Suppressor macrophage (primary cell): ENCODE results near the gene UXT.

Experiments used
- DNase-seq, 4 experiments: peaks; one replicate each; pipeline ENCODE4 v3.0.0-alpha.2; 2020 to 2022

UXT gene

DNA sequence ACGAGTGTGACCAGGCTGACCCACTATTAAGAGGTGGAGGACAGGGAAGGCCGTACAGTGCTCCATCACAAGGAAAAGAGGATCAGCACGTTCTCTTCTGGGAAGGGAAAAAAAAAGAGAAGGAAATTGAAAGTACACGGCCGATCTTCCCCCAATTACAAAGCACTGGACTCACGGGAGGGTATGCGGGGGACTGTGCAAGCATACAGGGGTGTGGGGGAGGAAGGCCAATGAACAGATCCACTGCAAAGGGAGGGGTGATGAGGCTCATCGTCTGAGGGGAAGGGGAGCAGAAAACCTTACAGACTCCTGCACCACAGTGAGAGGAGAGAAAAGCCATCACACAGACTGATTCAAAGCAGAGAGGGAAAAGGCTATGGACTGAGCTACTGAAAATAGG, 9.7 kb downstream of the UXT start:
- peak in 1 of 4 experiments; percentile 11 for DNase-seq

DNA sequence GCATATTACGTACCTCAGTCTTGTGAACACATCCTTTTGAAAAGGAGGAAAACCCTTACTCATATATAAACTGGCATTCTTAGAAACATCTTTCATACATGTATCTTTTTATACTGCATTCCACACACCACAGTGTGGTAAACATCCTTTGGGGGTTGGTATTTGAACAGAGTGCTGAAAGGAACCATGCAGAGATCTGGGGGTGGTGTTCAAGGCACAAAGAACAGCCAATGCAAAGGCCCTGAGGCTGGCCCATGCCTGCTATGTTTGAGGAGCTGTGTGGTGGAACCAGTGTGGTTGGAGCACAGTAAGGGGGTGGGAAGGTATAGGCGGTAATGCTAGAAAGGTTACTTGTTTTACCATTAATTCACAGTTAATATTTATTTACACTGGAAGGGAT, 10.6 kb downstream of the UXT start:
- no peak for DNase-seq

DNA sequence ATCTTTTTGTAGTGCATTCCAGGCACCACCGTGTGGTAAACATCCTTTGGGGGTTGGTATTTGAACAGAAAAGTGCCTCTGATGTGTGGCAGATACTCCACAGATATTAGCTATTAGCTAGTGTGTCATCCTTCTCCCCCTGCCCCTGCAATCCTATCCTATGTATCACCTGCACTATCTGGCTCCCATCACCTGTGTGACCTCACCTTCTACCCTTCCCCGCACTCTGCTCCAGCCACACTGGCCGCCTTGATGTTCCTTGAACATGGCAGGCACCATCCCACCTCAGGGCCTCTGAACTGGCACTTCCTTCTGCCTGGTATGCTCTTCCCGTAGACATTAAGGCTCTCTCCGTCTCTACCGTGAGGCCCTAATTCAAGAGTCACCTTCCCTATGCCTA, 12.3 kb downstream of the UXT start:
- DNase-seq: no peak

DNA sequence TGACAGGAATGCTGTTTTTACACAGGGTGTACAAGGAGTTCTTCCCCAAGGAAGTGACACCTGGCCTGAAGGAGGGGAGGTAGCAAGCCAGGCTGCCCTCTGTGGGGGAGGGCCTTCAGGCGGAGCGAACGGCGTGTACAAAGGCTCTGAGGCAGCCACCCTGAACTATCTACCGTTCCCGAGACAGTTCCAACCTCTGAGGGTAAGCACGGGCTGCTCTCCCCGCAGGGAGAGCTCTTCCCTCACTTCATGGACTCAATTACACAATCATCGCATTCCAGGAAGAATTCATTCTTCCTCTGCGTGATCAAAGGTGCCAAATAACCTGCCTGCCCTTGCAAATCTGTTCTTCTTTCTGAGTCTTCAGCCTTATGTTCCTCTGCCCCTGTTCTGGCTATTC, 13.4 kb downstream of the UXT start:
- no peak for DNase-seq

DNA sequence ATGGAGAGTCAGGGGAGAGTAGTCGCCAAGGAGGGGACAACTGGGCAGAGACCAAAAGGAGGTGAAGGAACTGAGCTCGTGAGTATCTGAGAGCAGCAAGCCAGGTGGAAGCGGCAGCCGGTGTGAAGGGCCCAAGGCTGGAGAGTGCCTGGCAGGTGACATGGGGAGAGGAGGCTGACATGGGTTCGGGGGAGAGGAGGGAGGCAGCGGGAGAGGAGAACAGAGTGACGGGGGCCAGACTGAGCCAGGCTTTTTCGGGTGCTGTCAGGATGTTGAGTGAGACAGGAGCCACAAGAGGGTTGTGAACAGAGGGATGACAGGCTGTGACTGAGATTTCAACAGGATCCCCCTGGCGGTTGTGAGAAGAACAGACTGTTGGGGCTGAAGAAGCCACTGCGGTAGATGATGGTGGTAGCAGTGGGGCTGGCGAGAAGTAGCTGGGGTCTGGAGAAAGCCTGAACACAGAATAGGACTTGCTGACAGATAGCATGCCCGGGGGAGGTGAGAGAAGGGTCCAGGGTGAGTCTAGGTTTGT, 14.4 kb downstream of the UXT start:
- DNase-seq: peak in 3 of 4 experiments; percentile 21 to 37 (median 23)

DNA sequence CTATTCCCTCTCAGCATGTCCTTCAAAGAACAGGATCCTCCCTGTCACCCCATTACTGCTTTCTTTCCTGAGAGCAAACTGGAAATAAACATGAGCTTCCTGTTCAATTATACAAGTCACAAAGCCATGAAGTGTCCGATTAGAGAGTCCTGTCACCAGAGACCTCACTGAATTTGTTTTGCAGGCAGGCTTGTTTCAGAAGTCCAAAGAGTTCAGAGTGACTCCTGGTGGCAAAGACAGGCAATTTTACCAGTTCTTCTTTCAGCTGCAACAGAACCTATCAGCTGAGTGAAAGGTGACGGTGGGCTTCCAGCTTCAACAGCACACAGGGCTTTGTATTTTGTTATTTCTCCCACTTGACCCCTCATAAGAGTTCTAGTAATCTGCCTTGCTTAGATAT, 15.1 kb downstream of the UXT start:
- peak in 3 of 4 experiments; percentile 41 to 52 (median 43) for DNase-seq

DNA sequence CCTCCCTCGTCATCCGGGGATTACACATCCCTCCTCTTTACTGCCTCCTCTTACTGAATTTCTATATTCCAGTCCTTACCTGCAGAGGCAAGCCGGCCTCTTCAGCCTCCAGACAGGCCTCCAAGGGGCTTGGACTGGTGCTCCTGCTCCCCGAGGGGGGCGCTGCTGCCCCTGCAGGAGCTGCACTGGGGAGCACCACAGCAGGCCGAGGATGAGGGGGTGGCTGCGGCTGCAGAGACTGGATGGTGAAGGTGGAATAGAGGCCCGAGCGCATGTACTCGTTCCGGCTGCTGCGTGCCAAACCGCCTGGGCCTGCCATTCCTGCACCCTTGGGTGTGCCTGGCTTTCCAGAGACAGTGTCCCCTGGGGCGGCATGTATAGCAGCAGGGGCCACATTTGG, 20.2 kb downstream of the UXT start:
- DNase-seq: no peak

DNA sequence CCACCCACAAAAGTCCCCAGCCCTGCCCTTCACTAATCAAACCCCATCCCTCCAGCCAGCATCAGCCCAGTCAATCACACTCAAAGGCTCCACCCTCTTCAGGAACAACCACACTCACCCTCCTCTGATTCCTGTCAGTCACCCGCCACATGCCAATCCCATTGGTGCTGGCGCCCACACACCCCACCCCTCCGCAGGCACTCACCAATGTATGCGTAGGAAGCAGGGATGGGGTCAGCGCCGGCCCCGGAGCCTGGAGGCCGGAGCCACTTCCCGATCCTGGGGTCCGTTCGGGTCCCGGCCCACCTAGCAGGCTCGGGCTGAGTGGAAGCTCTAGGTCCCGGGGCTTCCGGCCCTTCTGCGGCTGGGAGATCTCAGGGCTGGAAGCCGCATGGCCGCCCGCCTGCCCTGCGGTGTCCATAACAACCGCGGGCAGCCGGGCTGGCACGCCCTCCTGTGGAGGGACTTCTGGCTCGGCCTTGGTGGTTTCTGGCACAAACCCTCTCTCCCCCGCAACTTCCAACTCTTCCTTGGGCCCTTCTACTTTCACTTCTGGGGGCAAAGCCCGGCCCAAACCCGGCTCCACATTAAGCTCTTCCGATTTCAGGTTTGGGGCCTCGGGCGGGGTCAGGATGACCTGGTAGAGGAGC, 21.3 kb downstream of the UXT start:
- peak; percentile 56 to 82 (median 73) for DNase-seq

DNA sequence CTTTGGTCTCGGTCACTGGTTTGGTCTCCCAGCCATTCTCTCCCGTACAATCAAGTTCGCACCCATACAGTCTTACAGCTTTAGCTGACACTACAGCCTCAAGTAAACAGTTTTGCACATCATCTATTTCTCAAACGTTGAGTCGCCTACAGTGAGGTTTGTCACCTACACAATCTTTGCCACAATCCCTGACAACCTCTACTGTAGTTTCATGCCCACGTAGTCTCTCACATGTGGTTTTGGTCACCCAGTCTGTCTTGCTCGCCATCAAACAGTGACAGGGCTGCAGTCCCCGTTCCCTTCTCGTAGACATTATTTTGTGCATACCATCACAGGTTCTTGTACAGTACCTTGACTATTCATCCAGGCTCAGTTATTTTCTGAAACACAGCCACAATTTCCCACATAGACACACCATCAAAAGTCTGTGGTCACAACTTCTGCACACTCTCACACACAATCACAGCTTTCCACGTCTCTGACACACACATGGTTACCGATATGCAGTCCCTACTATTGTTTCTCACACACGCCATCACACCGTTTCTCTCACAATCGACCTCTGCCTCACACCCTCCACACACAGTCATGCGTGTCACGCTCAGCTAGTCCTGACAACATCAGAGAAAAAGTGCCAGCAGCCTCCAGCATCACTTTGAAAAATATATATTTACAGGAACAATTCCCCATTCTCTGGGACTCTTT, 24.0 kb downstream of the UXT start:
- DNase-seq: peak in 1 of 4 experiments; percentile 16

DNA sequence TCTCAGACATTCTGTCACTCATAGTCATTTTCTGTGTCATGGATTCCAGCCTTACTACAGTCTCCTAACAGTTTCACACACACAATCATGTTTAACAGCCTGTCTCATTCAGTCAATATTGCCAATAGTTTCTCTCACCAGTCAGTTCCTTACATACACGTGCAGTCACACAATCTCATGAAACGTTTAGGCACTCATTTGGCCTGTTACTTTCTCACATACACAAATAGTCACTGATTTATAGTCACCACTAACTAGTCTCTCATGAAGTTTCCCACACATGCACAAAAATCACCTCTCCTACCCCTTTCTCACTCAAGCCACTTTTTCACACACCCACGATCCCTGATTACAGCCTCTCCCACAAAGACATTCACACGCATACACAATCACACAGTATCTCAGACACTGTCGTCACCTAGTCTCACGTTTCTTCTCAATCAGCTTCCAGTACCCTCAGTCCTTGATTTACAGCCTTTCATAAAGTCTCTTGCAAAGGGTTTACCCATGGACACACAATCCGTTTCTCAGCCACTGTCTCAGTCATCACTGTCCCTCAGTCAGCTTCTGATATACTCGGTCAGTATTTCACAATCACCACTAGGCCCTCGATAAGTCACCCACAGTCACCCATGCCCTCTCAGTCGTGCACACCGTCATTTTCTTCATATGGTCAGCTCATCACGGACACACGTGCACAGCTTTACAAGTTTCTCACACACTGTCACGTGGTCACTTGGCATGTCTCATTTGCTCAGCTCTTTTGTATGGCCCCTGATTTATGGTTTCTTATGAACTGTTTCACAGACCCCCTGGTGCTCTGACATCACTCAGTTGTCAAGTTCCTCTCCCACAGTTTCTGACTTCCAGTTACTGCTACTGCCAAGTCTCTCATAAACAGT, 25.0 kb downstream of the UXT start:
- peak; percentile 61 to 89 (median 72) for DNase-seq

DNA sequence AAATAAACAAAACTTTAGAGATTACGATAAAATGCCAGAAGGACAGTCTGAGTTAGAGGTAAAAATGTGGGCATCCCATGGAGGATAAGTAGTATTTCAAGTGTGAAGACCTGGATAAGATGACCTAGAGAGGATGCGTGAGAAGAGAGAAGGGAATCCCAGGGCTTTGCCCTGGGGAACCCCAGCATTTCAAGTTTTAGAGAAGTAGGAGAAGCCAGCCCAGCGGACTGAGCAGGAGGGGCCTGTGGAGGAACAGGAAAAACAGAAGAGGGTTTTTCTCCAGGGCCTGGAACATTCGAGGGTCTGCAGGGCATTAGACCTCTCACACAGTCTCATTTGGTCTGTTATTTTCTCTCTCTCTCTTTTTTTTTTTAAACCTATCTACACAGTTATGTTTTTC, 26.3 kb downstream of the UXT start:
- peak; percentile 65 to 80 (median 76) for DNase-seq

DNA sequence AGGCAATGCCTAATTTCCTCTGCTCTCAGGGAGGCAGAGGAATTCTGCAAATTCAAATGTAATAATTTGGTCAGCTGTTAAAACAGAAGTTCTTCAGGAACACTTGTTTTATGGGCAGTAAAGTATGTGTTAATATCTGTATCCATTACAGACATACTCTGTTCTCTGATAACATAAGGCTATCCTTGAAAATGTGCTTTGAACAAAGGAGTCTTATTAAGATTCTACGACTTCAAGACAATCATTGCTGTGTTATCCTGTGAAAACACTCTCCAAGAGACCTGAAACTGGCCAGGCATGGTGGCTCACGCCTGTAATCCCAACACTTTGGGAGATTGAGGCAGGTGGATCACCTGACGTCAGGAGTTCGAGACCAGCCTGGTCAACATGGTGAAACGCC, 27.3 kb downstream of the UXT start:
- no peak for DNase-seq

DNA sequence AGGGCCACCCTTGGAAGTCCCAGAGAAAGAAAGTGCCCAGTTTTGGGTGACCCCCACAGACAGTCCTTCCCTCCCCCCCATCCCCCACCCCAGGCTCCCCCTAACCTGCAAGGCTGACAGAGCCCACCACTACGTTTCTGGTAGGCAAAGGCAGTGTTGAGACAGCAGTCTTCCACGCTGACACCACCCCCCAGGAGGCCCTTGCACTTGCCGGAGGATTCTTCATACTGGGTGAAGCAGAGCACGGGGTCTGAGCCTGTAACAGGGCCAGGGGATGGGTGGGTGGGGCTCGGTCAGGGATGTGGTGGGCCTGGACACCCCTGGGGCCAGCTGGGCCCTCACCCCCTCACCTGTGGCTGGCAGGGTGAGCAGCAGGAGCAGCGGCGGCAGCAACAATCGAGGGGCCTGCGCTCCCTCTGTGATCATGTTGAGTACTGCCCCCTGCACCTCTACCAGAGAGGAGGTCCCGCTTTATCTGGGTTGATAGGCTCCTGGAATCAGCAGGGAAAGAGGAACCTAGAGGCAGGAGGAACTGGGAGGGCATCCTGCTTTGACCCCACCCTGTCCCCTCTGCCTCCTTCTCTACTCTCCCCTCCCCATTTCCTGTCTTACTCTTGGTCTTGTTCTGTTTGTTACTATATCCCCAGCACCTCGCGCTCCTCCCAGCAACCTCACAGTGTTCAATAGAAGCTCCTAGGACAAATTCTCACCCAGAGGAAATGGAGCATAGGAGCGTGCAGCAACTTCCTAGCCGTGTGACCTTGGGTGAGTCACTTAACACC, 29.4 kb downstream of the UXT start, which contains the start of gene CFP:
TSS of gene CFP (minus strand) at position 512 of the 782 bp plus-strand sequence. CDS start at position 426, 86 bp downstream.
- peak in 3 of 4 experiments; percentile 29 to 47 (median 30) for DNase-seq

DNA sequence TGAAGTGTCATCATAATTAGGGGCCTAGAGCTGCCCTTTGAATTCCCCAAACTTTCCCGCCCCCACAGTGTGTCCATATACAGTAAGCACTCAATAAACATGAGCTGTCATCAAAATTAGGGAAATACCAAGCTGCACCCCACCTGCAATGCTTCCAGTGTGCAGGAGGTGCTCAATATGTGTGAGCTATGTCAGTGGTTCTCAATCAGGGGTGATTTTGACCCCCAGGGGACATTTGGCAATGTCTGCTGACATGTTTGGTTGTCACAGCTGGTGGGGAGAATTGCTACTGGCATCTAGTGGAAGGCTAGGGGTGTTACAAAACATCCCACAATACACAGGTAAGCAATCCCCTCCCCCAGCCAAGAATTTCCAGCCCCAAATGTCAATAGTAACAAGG, 30.0 kb downstream of the UXT start:
- DNase-seq: peak in 3 of 4 experiments; percentile 14 to 37 (median 27)

DNA sequence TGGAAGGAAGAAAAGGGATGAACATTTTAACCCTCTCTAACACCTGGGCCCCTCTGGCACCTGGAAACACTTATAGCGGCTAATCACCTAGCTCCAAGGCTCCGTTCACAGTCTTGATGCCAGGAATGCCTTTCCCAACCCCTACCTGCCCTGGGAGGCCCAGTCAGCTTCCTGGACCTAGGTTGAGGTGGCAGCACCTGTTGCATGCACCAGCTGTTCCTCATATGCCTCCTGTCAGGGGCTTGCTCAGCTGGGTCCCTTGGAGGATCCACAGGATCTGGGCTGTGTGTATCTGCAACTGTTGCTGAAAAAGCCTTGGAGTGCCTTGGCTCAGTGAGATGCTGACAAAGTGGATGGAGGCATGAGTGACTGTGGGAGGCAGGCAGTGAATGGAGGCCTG, 33.6 kb downstream of the UXT start:
- no peak for DNase-seq

DNA sequence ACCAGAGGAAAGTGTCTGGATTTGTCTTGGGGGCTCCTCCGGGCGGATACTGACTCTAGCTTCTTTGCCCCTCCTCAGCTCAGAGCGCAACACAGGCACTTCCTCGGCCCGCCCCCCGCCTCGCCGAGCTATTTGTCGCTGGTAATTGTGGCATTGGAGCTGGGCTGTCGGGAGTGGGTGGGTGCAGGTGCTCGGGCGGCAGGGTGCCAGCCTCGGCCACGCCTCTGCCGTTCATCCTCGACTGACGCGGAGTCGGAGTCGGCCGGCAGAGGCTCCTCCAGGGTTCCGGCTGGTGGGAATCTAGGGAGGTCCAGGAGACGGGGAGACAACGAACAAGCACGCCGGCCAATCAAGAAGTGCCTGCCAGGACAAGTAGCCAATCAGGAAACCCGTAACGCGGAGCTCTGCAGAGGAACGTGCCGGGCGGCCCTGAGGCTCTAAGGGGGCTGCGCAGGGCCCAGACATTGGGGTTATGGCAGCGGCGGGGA, 35.4 kb downstream of the UXT start:
- DNase-seq: peak; percentile 26 to 67 (median 56)

DNA sequence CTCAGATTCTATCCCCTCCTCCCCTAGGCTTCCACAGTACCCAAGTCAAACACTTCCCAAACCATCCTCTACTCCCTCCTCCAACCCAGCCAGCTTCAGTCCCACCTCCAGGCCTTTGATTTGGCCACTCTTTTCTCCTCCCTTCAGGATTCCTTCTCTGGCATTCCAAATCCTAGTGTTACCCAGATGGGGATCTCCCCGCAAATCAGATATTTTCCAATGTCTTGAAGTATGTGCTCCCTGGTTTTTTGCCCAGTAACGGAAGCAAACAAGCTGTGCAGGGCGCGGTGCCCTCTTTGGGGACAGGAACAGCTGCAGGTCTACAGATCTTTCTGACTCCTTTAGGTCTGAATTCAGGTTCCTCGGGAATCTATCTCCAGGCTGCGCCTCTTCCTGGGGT, 37.1 kb downstream of the UXT start:
- no peak for DNase-seq

DNA sequence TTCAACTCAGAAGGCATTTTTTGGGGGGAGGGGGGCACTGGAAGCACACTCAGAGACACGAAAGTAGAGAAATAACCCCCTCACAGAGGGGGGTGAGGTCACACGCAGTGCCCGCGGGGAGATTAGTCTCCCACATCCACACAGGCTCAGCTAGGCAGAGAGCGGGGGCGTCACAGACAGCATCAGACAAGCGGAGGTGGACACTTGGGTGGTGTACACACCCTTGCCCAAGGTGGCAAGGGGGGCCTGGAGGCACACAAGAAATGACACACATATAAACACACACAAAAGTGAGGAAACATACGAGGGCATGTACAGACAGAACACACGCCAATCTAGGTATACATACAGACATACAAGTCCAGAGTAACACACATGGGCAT, 38.7 kb downstream of the UXT start:
- DNase-seq: no peak

DNA sequence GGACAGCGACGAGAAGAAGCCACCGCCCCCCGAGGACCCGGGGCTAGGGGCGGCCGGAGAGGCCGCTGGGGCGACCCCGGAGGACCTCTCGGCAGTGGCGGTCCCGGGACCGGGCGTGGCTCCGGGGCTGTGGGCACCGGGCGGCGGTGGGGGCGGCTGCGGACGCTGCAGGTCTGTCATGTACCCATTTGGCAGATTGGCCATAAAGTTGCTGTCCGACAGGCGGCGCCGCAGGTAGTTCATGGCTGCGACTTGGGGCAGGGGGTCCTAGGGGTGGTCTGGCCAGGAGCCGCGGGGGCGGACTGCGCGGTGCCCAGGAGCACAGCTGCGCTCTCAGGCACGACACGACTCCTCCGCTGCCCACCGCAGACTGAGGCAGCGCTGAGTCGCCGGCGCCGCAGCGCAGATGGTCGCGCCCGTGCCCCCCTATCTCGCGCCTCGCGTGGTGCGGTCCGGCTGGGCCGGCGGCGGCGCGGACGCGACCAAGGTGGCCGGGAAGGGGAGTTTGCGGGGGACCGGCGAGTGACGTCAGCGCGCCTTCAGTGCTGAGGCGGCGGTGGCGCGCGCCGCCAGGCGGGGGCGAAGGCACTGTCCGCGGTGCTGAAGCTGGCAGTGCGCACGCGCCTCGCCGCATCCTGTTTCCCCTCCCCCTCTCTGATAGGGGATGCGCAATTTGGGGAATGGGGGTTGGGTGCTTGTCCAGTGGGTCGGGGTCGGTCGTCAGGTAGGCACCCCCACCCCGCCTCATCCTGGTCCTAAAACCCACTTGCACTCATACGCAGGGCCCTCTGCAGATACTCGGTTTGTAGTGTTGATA, 39.3 kb downstream of the UXT start, which contains the start of gene SYN1:
TSS of gene SYN1 (minus strand) at position 372 of the 817 bp plus-strand sequence. CDS start at position 243, 129 bp downstream.
- DNase-seq: peak; percentile 81 to 91 (median 85)

DNA sequence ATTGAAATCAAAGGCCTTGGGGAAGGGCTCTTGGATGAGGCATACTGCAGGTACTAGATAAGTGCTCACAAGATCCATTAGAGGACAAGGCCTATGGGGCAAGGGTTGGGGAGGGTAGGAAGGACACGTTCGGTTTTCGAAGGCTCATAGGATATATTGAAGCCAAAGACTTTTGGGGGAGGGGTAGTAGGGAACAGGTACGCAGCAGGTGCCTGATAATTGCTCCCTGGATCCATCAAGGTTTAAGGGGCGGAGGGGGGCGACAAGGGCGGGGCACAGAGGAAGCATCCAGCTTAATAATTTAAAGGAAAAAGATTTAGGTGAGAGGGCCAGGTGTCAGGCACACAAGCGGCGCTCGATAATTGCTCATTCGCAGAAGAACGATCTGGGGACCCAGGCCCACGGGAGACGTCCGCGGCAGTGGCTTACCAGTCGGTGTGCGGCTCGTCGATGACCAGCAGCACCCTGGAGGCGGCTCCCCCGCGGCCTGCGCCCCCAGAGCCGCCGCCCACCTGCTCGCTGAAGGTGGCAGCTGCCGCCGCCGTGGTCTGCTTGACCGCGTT, 40.0 kb downstream of the UXT start:
- no peak for DNase-seq
